CD4-positive, alpha-beta T cell treated with Interleukin-2 at 100 ng/mL for 4 hours (primary cell): ENCODE results near the gene PTPRK.

Source experiments
- DNase-seq: peaks from one replicate; pipeline ENCODE4 v3.0.0-alpha.2; 2020; ENCODE audit warnings: low spot score

PTPRK gene

DNA sequence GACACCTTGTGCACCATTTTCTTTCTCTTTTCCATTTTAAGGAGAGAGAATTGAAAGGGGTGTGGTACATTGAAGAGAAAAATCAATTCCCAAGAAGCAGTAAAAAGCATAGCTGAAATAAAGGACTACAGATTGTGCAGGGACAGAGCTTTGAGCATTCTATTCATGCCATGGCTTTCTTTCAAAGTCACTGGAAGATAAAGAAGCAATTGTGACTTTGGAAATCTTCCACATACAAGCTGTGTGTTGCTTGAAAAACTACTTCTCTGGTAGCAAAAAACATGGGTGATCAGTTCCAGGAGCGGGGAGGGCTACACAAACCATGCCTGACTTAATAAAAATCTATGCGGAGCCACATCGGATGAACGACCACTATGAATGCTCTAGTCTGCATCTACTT, 389.4 kb downstream of the PTPRK start:
- no peak for DNase-seq

DNA sequence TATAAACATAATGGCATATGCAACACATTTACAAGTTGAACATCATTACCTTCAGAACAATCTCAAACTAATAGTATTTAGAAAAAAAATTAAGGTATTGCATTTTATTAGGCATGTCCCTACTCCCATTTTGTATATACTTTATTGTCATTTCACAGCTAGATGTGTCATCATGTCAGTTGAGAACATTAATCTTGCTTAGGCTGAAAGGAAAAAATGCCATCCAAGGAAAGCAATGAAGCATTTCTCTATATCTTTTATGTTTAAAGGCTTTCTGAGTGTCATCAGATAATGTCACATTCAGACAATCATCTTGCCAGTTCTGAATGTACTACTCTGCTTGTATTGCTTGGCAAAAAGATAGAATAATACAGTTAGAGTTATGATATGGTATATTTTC, 390.7 kb downstream of the PTPRK start:
- no peak for DNase-seq

DNA sequence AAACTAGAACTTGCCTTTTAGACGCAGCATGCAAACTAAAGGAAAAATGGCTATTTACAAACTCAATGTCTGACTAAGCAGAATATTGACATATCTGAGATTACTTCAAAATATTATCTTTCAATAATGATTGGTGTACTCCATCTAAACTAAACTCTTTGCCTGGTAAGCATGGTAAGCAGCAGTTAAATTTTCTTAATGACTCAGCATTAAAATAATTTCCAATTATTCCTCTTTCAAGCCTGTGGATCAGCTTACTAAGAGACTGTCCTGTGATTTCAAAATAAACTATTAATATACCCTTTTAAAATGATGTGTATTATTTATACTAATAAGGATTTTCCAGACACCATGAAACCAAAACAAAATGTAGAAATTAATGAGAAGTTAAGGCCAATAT, 392.7 kb downstream of the PTPRK start:
- DNase-seq: no peak

DNA sequence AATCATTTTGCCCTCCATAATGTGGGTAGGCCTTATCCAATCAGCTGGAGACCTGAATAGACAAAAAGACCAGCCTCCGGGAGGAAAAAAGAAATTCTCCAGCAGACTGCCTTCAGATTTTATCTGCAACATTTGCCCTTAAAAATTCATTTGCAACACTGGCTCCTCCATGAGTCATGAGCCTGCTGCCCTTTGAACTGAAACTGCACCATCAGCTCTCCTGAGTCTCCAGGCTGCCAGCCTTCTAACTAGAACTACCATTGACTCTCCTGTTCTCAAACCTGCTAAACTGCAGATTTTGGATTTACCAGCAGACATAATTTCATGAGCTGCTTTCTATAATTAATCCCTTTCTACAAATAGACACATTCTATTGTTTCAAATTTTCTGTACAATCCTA, 395.7 kb downstream of the PTPRK start:
- DNase-seq: no peak

DNA sequence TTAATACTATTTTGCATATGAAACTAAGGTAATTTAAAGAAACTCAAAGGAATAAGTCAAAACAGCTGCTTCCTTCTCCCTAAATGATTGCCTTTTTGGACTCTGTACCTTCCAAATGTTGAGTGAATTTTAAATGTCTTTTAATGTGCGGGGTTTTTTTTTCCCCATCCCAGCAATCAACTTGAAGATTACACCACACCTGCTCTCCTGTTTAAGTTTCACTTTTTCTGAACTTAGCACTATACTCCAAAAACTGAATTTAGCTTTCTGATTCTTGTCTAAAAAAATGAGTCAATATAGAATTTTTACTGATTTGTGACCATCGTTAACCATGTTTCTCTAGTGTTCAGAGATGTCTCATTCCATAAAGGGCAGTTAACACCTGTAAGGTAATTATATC, 398.8 kb downstream of the PTPRK start:
- DNase-seq: no peak

DNA sequence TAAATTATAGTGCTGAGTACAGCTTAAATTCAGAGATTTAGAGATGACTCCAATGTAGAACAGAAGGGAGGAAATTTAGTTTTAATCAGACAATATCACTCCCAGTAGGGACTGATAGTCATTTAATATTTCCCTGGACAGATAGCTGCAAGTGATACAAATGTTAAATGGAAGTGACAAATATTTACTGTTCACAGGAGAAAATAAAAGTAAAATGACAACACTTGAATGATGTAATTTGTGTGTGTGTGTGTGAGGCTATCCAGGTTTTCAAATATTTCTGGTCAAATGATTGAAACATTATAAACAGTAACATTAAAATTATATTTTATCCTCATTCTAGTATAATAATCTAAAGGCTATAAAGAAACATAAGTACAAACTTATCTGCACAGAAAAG, 399.2 kb downstream of the PTPRK start:
- DNase-seq: no peak

DNA sequence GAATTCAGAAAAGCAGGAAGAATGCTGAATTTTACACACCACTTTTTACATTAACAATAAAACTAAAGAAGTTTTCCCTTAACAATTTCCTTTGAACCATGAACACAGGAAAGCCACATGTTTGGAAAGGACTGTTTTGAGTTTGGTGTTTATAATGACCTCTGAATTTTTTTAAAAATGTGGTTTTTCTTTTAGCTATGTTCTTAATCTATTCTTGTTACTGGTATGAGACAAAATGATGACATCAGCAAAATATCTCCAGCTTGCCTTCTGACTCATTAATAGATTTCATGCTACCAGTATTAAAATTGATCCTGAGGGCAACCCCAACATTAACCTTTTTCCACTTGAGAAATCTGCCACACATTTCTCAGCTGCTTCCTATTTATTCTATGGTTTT, 402.0 kb downstream of the PTPRK start:
- DNase-seq: no peak

DNA sequence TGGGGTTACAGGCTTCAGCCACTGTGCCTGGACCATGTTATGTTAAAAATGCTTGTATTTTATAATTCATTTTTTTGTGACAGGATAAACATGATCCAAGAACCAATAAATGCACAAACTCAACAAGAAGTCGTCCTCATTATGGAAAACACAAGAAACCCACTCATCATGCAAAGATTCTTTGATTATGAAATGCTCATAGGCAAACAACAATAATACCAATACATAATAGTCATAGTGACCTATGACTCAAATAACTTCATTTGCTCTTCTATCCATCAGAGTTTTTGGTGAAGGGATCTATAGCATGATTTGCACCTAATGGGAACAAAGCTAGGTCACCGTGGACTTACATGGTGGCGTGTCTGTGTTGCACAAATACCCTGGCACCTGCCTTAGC, 402.5 kb downstream of the PTPRK start:
- no peak for DNase-seq

DNA sequence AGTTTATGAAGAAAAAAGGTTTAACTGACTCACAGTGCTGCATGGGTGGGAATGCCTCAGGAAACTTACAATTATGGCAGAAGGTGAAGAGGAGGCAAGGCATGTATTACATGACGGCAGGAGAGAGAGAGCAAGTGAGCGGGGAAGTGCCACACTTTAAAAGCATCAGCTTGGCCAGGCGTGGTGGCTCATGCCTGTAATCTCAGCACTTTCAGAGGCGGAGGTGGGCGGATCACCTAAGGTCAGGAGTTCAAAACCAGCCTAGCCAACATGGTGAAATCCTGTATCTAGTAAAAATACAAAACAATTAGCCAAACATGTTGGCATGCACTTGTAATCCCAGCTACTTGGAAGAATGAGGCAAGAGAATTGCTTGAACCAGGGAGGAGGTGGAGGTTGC, 406.2 kb downstream of the PTPRK start:
- DNase-seq: no peak

DNA sequence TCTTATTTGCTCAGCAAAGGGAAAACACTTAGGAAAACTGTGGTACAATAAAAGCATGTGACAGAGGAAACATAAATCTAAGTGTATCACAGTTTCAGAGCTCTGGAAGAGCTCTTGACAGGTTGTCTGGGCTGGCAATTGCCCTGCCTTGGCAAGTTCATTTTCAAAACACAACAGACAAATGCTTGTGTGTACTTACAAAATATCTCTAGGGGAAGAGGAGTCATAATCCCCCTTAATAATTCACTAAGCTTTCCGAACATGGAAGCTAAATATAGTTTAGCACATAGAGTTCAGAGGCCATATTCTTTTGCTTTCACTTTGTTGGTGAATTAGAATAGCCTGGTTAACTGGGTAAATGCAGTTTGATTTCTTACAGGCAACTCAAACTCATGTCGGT, 407.9 kb downstream of the PTPRK start:
- no peak for DNase-seq

DNA sequence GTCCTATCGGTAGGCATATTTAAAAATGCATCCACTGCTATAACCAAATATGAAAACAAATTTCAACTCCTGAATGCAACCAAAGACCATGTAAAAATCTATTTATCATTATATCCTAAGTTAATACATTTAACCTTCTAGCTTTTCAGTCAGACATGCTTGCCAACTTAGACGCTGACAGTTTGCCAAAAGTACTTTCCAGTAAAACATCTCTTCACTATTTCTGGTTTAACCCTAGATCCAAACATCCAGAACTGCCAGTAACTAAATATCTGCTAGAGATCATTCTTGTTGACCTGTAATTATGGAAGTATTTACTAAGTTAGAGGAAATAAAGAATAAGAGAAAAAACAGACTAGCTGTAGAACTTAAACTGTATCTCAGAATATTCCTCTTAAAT, 409.3 kb downstream of the PTPRK start:
- no peak for DNase-seq

DNA sequence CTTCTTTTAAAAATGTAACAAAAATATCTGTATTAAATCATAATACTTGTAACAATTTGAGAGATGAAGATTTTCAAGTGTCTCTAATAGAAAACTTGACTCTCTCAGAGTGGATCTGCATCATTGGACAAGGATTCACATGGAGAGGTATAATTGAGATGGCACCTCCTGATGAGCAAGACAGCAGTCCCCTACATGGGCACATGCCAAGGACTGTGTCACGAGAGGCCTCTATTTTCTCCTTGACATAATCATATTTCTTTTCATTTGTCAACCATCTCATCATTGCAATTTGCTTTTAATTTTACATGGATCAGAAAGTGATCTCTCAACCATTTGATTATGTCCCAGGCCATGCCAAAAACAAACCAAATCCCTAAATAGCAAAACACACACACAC, 412.7 kb downstream of the PTPRK start:
- DNase-seq: no peak

DNA sequence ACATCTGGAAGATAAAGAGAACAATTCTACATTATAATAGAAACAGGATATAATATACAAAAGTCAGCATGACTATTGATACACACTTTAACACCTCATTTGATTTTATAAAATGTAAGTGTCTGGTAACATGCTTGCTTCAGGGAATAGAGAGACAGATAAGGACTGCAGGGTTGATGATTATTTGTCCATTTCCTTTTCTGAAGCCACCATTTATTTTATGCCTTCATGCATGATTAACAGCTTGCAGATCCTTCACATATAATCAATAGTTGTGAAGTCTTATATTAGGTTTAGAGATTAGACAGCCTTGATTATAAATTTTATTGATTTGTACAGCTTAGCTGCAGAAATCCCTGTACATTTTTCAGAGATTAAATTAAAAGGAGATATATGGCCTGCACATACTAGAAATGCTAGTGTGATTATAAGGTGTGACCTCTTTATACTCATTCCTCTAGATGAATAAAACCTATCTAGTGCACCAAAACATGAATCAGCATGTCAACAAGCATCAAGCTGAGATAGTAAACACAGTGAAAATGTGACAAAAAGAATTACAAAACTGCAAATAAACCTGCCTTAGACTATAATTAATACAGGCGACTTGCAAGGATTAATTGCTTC, 420.7 kb downstream of the PTPRK start:
- no peak for DNase-seq

DNA sequence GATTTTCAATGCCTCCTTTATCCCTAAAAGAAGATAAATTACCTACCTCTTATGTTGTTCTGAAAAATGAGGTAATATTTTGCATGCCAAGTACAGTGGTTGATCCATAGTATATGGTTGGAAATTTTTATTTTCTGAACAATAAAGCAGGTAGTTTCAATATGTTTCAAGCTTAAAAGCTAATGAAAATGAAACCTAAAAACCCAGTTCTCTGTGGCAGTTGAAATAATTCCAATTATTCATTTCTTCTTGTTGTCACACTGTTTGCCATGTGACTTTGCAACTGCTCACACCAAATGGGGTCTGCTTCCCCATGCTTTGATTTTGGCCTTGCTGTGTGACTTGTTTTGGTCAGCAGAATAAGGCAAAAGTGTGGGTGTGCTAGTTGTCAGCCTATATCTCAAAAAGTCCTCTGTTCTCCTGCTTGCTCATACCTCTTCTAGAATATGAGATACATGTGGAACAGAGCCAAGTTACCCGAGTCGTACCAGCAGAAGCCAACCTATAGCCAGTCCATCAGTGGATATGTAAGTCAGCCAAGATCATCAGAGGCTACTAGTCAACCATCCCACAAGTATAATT, 422.3 kb downstream of the PTPRK start:
- no peak for DNase-seq

DNA sequence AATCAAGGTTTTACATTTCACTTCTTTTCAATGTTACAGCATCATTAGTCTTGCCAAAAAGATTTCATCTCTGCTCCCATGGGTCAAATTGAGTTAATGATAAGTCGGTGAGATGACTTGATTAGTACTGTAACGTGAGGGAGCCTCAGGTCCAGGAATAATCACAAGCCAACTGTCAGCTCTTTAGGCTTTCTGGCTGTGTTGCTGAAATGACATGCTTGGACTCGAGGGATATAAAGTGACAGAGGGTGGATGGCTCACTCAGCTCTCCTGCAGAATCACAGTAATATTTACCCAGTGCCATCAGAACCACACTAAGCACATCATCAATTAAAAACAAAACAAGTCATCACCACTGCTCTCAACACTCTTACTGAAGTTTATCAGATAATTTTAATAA, 423.4 kb downstream of the PTPRK start:
- DNase-seq: no peak

DNA sequence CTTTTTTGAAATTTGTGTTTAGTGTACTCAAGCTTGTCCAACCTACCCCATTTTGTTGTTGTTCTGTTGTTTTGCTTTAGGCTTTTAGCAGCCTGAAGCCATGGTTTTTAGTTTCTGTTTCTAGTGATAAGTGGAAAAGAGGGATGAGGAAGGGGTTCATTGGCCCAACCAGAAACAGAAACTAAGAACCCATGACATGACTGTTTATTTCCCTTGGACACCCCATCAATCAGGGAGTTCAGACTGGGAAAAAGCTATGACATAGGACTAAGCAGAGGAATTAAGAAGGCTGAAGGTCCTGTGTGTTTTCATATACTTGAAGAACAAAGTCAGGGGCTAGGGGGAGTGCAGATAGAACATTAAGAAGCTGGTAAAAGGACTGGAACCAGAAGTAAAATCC, 425.0 kb downstream of the PTPRK start:
- DNase-seq: no peak

DNA sequence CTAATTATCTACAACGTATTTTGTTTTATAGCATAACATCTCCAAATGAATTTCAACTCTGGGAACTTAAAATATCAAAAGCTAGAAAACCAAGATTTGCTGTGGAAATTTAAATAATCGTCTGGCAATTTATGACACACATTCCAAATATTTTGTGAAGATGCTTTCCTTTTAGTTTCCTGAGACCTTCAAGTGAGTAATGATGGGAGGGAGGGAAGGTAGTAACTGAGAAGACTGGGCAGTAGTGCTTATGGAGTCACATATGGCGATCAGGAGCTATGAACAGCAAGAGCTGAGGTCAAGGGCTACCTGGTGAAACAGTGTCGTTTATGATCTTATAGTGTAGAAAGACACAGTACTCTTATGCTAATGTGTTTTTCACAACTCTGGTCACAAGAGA, 441.4 kb downstream of the PTPRK start:
- DNase-seq: no peak

DNA sequence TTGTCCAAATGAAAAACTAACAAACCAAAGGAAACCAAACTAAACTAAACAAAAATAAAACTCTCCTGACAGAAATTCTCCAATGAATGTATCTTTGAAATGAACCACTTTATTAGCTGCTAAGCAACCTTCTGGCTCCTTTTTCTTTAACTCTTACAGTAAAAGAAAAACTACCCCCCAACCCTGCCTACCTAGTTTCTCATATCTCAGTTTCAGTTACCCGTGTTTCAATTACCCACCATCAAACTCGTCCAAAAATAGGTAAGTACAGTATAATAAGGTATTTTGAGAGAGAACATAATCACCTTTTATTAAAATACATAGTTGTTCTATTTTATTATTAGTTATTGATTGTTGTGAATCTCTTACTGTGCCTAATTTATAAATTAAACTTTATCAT, 442.1 kb downstream of the PTPRK start:
- DNase-seq: no peak

DNA sequence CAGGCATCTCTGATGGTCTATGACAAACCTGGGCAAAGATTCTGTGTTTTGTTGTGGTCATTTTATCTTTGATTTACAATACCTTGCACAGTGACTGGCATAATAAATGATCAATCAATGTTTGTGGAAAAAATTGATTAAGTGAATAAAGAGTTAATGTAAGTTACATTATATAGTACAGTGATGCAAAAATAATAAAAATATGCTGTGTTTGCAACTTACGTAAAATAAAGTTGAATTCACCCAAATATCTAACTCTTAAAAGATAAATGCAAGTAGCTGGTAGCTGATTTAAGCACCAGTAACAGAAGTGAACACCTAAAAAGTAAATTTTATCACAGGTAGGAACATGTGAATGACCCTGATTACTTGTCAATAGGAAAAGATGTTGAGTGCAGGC, 443.6 kb downstream of the PTPRK start:
- no peak for DNase-seq

DNA sequence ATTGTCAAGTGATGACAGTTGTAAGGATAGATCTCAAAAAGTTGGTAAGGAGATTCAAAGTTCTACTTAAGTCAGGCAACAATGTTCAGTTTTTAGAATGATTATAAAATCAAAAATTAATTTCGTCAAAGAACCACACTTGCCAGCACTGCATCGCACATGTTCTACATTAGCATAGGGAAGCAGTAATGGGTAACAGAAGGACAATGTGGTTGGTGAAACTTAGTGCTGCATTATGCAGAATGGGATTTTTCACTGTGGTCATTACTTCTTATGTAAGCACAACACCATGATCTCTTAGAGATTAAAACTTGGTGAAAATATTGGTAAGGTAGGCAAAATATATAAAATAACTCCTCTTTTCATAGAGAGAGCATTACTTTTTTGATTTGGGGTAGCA, 445.8 kb downstream of the PTPRK start:
- DNase-seq: no peak

DNA sequence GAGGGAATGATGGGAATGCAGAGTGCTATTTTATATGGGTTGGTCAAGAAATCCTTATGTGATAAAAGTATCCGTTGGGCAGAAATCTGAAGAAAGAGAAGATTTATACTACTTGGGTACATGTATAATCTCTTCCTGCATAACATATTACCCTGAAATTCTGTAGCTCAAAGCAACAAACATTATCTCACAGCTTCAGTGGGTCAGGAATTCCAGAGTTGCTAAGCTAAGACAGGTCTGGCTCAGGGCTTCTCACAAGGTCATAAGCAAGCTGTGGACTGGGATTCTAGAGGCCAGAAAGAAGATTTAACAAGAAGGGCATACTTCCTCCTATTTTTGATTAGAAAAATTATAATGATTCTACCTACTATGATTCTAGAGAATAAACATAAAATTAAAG, 447.0 kb downstream of the PTPRK start:
- DNase-seq: no peak

DNA sequence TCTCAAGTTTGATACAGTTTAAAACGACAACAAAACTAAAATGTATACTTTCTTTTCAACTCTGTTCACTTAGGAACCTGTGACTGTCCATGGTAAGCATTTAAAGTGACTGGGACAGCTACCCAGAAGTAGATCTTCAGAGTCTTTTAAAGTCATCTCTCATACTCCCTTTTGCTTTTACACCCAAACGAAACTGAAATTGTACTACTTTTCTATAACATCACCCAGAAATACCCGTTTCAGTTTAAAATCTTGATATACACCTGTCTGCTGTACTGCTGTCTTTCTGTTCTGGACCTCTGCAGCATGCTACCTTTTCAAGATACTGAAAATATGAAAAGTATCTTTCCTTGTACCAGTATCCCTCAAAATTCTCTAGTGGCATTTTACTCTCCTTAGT, 449.2 kb downstream of the PTPRK start:
- DNase-seq: no peak

DNA sequence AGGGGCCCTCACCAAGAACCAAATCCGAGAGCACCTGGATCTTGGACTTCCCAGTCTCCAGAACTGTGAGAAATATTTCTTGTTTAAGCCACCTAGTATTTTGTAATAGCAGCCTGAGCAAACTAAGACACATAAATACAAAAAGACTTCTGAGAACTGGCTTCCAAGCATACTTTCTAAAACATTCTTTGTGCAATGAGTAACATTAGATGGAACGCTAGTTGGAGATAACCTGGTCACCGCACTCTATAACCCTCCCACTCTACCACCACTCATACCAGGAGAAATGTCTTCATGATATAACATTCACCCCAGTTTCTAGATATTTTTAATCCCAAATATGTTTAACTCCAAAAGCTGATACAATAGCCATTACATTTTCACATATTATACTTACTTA, 450.0 kb downstream of the PTPRK start:
- DNase-seq: no peak

DNA sequence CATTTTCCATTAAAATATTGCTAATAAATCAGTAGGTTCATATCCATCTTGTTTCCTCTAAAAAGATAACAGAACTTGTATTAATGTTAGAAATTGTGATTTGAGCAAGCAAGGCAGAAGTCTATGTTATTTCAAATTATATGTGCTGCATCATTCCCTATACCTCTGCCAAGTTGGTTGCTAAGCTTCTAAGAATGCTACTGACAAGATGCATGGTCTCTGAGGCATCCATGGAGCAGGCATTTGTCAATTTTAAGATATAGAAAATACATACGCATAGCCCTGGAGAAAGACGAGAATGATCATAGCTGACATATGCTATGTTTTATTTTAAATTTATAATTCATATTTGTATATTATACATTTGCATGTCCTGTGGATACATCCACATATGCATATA, 451.2 kb downstream of the PTPRK start:
- no peak for DNase-seq

DNA sequence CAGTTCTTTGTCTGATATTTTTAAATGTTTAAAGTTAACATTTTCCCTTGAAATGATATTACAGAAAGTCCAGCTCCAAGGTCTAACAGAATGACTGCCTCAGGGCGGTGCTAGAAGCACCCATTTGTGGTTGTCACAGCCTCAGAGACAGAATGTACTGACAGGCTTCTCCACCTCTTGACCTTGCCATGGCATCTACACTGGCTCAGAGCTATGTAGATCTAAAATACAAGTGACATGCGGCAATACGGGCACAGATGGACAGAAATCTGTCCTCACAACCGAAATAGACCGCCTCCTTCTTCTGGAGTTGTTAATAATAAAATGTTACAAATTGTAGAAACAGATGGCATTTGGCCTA, 452.3 kb downstream of the PTPRK start:
- no peak for DNase-seq
